NB4 (cell line): ENCODE results near the gene RECK.

Experiments
- POLR2A ChIP-seq: IDR thresholded peaks from 2 replicates; pipeline ENCODE4 v1.6.1; 2011; ENCODE audit warnings: mild to moderate bottlenecking; ENCODE audit not compliant: insufficient read length; ENCODE audit errors: extremely low read depth
- TF ChIP-seq, protein P1 (sequence below): IDR thresholded peaks from one replicate; pipeline ENCODE4 v1.5.1; 2012; ENCODE audit warnings: low read depth, low read length
- TF ChIP-seq, protein P2 (sequence below): IDR thresholded peaks from 2 replicates; pipeline ENCODE4 v1.6.1; 2011; ENCODE audit warnings: low read depth, low read length

DNA sequence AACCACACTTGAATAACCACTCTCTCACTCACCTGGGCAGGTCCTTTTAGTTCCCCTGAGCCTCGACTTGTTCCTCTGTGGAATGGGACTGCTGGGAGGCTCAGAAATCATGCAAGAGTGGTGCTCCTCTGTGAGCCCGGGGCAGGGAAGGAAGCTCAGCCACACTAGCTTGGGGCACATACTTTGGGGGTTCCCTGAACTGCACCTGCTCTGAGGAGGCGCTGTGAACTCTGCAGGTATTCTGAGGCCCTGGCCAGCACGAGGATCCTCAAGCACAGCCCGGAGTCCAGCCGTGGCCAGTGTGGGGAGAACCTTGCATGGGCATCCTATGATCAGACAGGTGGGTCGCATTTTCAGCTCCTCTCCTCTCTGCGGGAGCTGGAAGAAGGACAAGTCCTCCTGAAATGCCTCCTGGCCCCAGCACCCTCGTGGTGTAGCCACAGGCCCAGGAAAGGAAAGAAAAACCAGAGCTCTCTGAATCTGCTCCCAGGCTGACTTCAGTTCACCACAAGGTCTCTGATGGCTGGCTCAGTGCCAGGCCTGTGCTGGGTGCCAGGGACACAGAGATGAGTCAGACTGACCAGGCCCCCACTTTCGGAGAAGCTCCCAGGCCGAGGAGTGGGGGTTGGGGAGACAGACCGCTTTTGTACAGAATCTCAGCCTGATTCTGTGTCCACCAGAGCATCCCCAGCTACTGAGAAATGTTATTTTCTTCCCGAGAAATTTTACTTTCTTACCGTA, 111.8 kb downstream of the RECK start:
- TF ChIP-seq POLR2A, result no peak
- TF ChIP-seq, protein P1, sequence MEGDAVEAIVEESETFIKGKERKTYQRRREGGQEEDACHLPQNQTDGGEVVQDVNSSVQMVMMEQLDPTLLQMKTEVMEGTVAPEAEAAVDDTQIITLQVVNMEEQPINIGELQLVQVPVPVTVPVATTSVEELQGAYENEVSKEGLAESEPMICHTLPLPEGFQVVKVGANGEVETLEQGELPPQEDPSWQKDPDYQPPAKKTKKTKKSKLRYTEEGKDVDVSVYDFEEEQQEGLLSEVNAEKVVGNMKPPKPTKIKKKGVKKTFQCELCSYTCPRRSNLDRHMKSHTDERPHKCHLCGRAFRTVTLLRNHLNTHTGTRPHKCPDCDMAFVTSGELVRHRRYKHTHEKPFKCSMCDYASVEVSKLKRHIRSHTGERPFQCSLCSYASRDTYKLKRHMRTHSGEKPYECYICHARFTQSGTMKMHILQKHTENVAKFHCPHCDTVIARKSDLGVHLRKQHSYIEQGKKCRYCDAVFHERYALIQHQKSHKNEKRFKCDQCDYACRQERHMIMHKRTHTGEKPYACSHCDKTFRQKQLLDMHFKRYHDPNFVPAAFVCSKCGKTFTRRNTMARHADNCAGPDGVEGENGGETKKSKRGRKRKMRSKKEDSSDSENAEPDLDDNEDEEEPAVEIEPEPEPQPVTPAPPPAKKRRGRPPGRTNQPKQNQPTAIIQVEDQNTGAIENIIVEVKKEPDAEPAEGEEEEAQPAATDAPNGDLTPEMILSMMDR, result no peak
- TF ChIP-seq, protein P2, sequence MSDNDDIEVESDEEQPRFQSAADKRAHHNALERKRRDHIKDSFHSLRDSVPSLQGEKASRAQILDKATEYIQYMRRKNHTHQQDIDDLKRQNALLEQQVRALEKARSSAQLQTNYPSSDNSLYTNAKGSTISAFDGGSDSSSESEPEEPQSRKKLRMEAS, result no peak
